ENCODE measurements around the gene DSCAML1. TPM values are rescaled to one million over a fixed set of nuclear protein-coding genes. Genes with fewer than 3 reads are reported as not detected.

The DSCAML1 gene
- total RNA-seq, 1 experiment from 2014 or later, result not detected

DNA sequence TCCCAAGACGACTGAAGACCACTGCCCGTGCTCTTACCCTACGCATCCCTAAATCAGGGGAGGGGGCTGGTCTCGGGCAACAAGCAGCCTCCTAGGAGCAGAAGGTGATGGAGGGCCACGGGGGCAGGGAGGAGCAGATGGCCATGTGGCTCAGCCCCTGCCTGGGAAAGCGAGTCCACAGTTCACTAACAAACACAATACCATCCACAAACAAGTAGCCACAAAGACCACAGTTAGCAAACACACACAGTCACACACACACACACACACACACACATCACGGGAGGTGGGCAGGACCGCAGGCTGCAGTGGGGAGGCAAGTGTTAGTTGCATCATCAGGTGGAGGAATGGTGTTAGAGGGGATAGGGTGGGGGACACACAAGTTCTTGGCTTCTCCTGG is 40.8 kb upstream of the DSCAML1 start:
- no peak overlapping the region for H3K9ac ChIP-seq (ENCODE audit: low read length)
- H4K20me1 ChIP-seq (ENCODE audit: insufficient read depth), result no peaks in the 10 kb centered on the region
- no peaks in the 10 kb centered on the region for H3K36me3 ChIP-seq (ENCODE audit: control insufficient read depth in 1 of 2, insufficient read depth in 2 of 2, low read length in 2 of 2)
- H3K4me3 ChIP-seq (replicated peaks in 1 of 2; ENCODE audit: low read depth in 1 of 2, low read length in 2 of 2), result no peak overlapping the region
- intact Hi-C loops (cut with micrococcal nuclease), result no loop called here
- no peaks in the 10 kb centered on the region for H3K79me2 ChIP-seq (ENCODE audit: insufficient read depth, low read length)
- DNase-seq (ENCODE audit: low read depth, low spot score) (no peak), ATAC-seq (no peak)
- H2AFZ ChIP-seq (ENCODE audit: low read depth, low read length, poor library complexity, severe bottlenecking), result no peak overlapping the region
- ChIA-PET CTCF (no interaction called here), POLR2A (no interaction called here), RAD21 (ENCODE audit: low non-redundant PET in 1 of 2, low total read pairs in 2 of 2, uncharacterized antibody in 2 of 2, unreplicated experiment in 2 of 2) (no interaction called here)
- TF ChIP-seq, protein P1, sequence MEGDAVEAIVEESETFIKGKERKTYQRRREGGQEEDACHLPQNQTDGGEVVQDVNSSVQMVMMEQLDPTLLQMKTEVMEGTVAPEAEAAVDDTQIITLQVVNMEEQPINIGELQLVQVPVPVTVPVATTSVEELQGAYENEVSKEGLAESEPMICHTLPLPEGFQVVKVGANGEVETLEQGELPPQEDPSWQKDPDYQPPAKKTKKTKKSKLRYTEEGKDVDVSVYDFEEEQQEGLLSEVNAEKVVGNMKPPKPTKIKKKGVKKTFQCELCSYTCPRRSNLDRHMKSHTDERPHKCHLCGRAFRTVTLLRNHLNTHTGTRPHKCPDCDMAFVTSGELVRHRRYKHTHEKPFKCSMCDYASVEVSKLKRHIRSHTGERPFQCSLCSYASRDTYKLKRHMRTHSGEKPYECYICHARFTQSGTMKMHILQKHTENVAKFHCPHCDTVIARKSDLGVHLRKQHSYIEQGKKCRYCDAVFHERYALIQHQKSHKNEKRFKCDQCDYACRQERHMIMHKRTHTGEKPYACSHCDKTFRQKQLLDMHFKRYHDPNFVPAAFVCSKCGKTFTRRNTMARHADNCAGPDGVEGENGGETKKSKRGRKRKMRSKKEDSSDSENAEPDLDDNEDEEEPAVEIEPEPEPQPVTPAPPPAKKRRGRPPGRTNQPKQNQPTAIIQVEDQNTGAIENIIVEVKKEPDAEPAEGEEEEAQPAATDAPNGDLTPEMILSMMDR (IDR thresholded peaks at IDR 0.05 in 2 of 3, conservative IDR thresholded peaks at IDR 0.05 in 1 of 3; ENCODE audit: borderline replicate concordance in 1 of 3, insufficient read depth in 1 of 3, low read depth in 2 of 3, low read length in 2 of 3), result no peak
- no peak for TF ChIP-seq EGR1 (IDR thresholded peaks at IDR 0.05; ENCODE audit: low read depth)
- no peak for TF ChIP-seq POLR2AphosphoS5 (IDR thresholded peaks at IDR 0.05; ENCODE audit: low read depth, low read length)
- no peak for TF ChIP-seq TCF7L2 (IDR thresholded peaks at IDR 0.05; ENCODE audit: borderline replicate concordance, extremely low read depth, insufficient read depth, insufficient read length)
- TF ChIP-seq EZH2 (IDR thresholded peaks at IDR 0.05), result no peak
- TF ChIP-seq ZNF274 (IDR thresholded peaks at IDR 0.05; ENCODE audit: low read depth, low read length), result no peak
- TF ChIP-seq CEBPB (IDR thresholded peaks at IDR 0.05; ENCODE audit: low read depth), result no peak
- TF ChIP-seq, protein P2, sequence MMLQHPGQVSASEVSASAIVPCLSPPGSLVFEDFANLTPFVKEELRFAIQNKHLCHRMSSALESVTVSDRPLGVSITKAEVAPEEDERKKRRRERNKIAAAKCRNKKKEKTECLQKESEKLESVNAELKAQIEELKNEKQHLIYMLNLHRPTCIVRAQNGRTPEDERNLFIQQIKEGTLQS (IDR thresholded peaks at IDR 0.05), result no peak
- no peaks in the 10 kb centered on the region for H3K9me3 ChIP-seq (ENCODE audit: control insufficient read depth in 1 of 2, insufficient read depth in 1 of 2, low read depth in 1 of 2, low read length in 2 of 2)
- no peak overlapping the region for H3K4me2 ChIP-seq (ENCODE audit: low read length)
- H3K27me3 ChIP-seq (ENCODE audit: insufficient read depth, low read length), result peaks cover 7% of the 10 kb centered on the region; the same call in 1 of the 2 replicates
- H3K27ac ChIP-seq (ENCODE audit: low read depth, low read length), result no peak overlapping the region
- no peaks in the 10 kb centered on the region for H3K9me2 ChIP-seq (ENCODE audit: insufficient read depth)
- BruUV-seq (replicated peaks), result no TSS peak
- peaks cover 3 to 7% of the 10 kb centered on the region in 2 experiments; a peak in 2 of 4 replicates for H3K4me1 ChIP-seq (ENCODE audit: control insufficient read depth in 1 of 2, insufficient read depth in 2 of 2, low read length in 2 of 2)

Data from HCT116 (cell line).